Erythroblast (primary cell): ENCODE measurements around the gene PEAR1.

ENCODE experiments used
- GATA1 ChIP-seq: IDR thresholded peaks from 2 replicates; pipeline ENCODE4 v1.6.1; 2011; ENCODE audit warnings: low read depth, mild to moderate bottlenecking, control low read depth, low read length, moderate library complexity
- POLR2A ChIP-seq: IDR thresholded peaks from 2 replicates; pipeline ENCODE4 v1.6.1; 2011; ENCODE audit warnings: mild to moderate bottlenecking, low read length

DNA sequence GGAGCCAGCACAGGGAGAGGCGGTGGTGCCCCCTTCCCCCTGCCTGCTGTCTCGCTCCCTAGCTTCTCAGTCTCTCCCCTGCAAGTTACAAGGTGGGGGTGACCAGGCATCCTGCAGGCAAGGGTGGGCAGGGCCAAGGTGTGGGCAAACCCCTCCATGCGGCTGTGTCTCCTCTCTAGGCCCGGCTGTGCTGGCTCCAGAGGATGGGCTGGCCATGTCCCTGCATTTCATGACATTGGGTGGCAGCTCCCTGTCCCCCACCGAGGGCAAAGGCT, 18.2 kb upstream of the PEAR1 start:
- no peak for TF ChIP-seq POLR2A
- TF ChIP-seq GATA1: no peak
